Measurements from ENCODE around the gene FGF10. TPM values are rescaled to one million over a fixed set of nuclear protein-coding genes. Genes with fewer than 3 reads are reported as not detected.

FGF10 gene
- total RNA-seq, 1 experiment from 2014 or later = not detected

GRCh38 chr5:44312374-44312773, 76.8 kb downstream of the FGF10 start:
- CTCF ChIA-PET = no interaction called here

GRCh38 chr5:44300551-44300950, 88.7 kb downstream of the FGF10 start:
- CTCF ChIA-PET = no interaction called here

More at GRCh38 chr5:44312374-44312773, 76.8 kb downstream of the FGF10 start:
- Histone ChIP-seq H3K9ac (ENCODE audit: low read length) (no peak overlapping the region), H3K79me2 (ENCODE audit: low read length) (no peaks in the 10 kb centered on the region), H3F3A (ENCODE audit: low read length, unreplicated experiment) (no peaks in the 10 kb centered on the region), H3K9me2 (replicated peaks; ENCODE audit: low read length) (no peaks in the 10 kb centered on the region), H3K27ac (ENCODE audit: low read length) (no peak overlapping the region), H3K36me3 (ENCODE audit: low read depth, low read length) (no peaks in the 10 kb centered on the region), H2AFZ (ENCODE audit: low read length) (no peak overlapping the region), H3K27me3 (ENCODE audit: low read length) (no peaks in the 10 kb centered on the region; the same call in 1 of the 2 replicates), H3K4me1 (ENCODE audit: insufficient read depth, low read length) (no peaks in the 10 kb centered on the region), H3K4me3 (ENCODE audit: low read length) (no peak overlapping the region), H4K20me1 (ENCODE audit: low read length) (no peaks in the 10 kb centered on the region), H3K4me2 (ENCODE audit: low read length) (no peak overlapping the region), H3K9me3 (ENCODE audit: low read length) (no peaks in the 10 kb centered on the region)
- DNase-seq (no peak), ATAC-seq (no peak)
- intact Hi-C loops (cut with micrococcal nuclease) = no loop called here
- no peak for TF ChIP-seq EZH2phosphoT487 (IDR thresholded peaks at IDR 0.05; ENCODE audit: borderline replicate concordance, low read length)
- TF ChIP-seq CTCF (conservative IDR thresholded peaks at IDR 0.05; ENCODE audit: low read depth, low read length) = no peak
- TF ChIP-seq EZH2 (IDR thresholded peaks at IDR 0.05; ENCODE audit: low read length, unreplicated experiment) = no peak
- no TSS peak for BruUV-seq (replicated peaks)
- POLR2A ChIA-PET (ENCODE audit: unreplicated experiment) = no interaction called here

More at GRCh38 chr5:44300551-44300950, 88.7 kb downstream of the FGF10 start:
- POLR2A ChIA-PET (ENCODE audit: unreplicated experiment) = no interaction called here
- no TSS peak for BruUV-seq (replicated peaks)
- Histone ChIP-seq H3K79me2 (ENCODE audit: low read length) (no peaks in the 10 kb centered on the region), H3K27me3 (ENCODE audit: low read length) (no peaks in the 10 kb centered on the region), H3K9me2 (replicated peaks; ENCODE audit: low read length) (no peaks in the 10 kb centered on the region), H3K27ac (ENCODE audit: low read length) (no peak overlapping the region), H3K4me1 (ENCODE audit: insufficient read depth, low read length) (no peaks in the 10 kb centered on the region), H3K4me3 (ENCODE audit: low read length) (no peak overlapping the region), H3F3A (ENCODE audit: low read length, unreplicated experiment) (no peaks in the 10 kb centered on the region), H2AFZ (ENCODE audit: low read length) (no peak overlapping the region), H3K36me3 (ENCODE audit: low read depth, low read length) (no peaks in the 10 kb centered on the region), H3K9ac (ENCODE audit: low read length) (no peak overlapping the region), H3K9me3 (ENCODE audit: low read length) (no peaks in the 10 kb centered on the region), H4K20me1 (ENCODE audit: low read length) (no peaks in the 10 kb centered on the region), H3K4me2 (ENCODE audit: low read length) (no peak overlapping the region)
- no peak for ATAC-seq
- intact Hi-C loops (cut with micrococcal nuclease) = no loop called here
- TF ChIP-seq EZH2 (IDR thresholded peaks at IDR 0.05; ENCODE audit: low read length, unreplicated experiment) (no peak), EZH2phosphoT487 (IDR thresholded peaks at IDR 0.05; ENCODE audit: borderline replicate concordance, low read length) (no peak), CTCF (conservative IDR thresholded peaks at IDR 0.05; ENCODE audit: low read depth, low read length) (no peak)
- no peak for DNase-seq

Data from PC-3 (cell line).